ENCODE data around the gene TCEAL9. TPM values are rescaled to one million over a fixed set of nuclear protein-coding genes. Genes with fewer than 3 reads are reported as not detected.
A peak's percentile ranks its signal among the peaks of the same experiment; 100 is the strongest.

The TCEAL9 gene
- polyA plus RNA-seq, 1 donor (not counting 4 experiments of a cell fraction or from before 2014, with no cell fraction given): 104 TPM

DNA sequence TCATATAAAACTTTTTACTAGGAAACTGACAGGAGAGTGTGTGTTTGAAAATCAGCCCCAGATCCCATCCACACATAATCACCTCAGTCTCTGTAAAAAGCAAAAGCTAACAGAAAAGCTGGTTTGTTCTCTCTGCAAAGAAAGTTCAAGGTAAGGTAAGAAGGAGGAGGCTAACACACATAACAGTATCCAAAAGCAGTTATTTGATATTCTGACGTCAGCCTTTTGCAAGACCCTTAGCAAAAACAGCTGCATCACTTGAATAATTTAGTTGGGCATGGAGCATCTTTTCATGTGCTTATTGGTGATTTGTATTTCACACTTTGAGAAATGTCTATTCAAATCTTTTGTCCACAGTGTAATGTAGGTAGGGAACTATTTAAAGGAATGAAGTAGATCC, 5.5 kb downstream of the TCEAL9 start:
- H3K36me3 ChIP-seq (ENCODE audit: control insufficient read depth in 2 of 2, extremely low read depth in 1 of 2, insufficient read depth in 2 of 2, low read length in 2 of 2): no peaks in the 10 kb centered on the region
- H3K4me2 ChIP-seq (ENCODE audit: control insufficient read depth, extremely low read depth, insufficient read depth, low read depth, low read length): no peak overlapping the region
- H3K9me1 ChIP-seq (ENCODE audit: control insufficient read depth, extremely low read depth, insufficient read depth, low read length): no peaks in the 10 kb centered on the region
- no peaks in the 10 kb centered on the region for H3K9me3 ChIP-seq (ENCODE audit: control insufficient read depth, low read depth, low read length)
- DNase-seq (ENCODE audit: low read depth, low spot score) (no peak), FAIRE-seq (no peak)
- no peak overlapping the region for H3K4me3 ChIP-seq (ENCODE audit: control insufficient read depth in 2 of 3, extremely low read depth in 1 of 3, insufficient read depth in 2 of 3, low read depth in 1 of 3, low read length in 3 of 3)
- no peak overlapping the region for H2AFZ ChIP-seq (ENCODE audit: control insufficient read depth, low read length)
- no peaks in the 10 kb centered on the region for H3K27me3 ChIP-seq (ENCODE audit: control insufficient read depth, extremely low read depth, insufficient read depth, low read length)
- TF ChIP-seq CTCF (optimal IDR thresholded peaks at IDR 0.05 in 1 of 3, IDR thresholded peaks at IDR 0.05 in 1 of 3, conservative IDR thresholded peaks at IDR 0.05 in 1 of 3; ENCODE audit: extremely low read depth in 1 of 3, insufficient read depth in 2 of 3, low read length in 3 of 3) (no peak), EZH2 (IDR thresholded peaks at IDR 0.05; ENCODE audit: low read length) (no peak)
- no peak overlapping the region for H3K27ac ChIP-seq (ENCODE audit: control insufficient read depth, insufficient read depth, low read length)
- no peak overlapping the region for H3K9ac ChIP-seq (ENCODE audit: control insufficient read depth, extremely low read depth, insufficient read depth, low read length)
- H4K20me1 ChIP-seq (ENCODE audit: control insufficient read depth, extremely low read depth, insufficient read depth, low read length): no peaks in the 10 kb centered on the region
- no peaks in the 10 kb centered on the region for H3K4me1 ChIP-seq (ENCODE audit: control insufficient read depth, extremely low read depth, insufficient read depth, low read length)
- dilution Hi-C loops (cut with MboI; ENCODE audit: extremely low pct_ligation_motif_present, low sequenced_read_pairs): no loop called here
- H3K79me2 ChIP-seq (ENCODE audit: control insufficient read depth, insufficient read depth, low read length): peaks cover 6% of the 10 kb centered on the region

DNA sequence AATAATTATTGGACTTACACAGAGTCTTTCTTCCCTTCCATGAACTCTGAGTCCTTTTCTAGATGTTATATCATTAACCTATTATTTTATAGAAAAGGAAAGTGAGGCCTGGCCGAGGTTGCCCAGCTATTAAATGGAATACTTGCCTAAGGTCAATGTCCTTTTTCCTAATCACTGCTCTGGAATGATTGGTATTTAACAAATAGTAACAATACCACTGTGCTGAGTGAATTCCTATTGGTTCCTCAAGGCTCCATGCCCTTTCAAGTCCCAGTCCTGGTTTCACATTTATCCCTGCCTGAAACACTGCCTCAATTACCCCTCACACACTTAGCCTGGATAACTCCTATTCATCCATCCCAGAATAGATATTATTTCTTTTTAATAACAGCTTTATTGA, 6.2 kb downstream of the TCEAL9 start:
- H3K4me1 ChIP-seq (ENCODE audit: control insufficient read depth, extremely low read depth, insufficient read depth, low read length): peaks cover 5% of the 10 kb centered on the region
- no peaks in the 10 kb centered on the region for H3K27me3 ChIP-seq (ENCODE audit: control insufficient read depth, extremely low read depth, insufficient read depth, low read length)
- H2AFZ ChIP-seq (ENCODE audit: control insufficient read depth, low read length): no peak overlapping the region
- FAIRE-seq (peak; percentile 57), DNase-seq (ENCODE audit: low read depth, low spot score) (no peak)
- no peaks in the 10 kb centered on the region for H3K36me3 ChIP-seq (ENCODE audit: control insufficient read depth in 2 of 2, extremely low read depth in 1 of 2, insufficient read depth in 2 of 2, low read length in 2 of 2)
- H4K20me1 ChIP-seq (ENCODE audit: control insufficient read depth, extremely low read depth, insufficient read depth, low read length): no peaks in the 10 kb centered on the region
- no peak overlapping the region for H3K4me2 ChIP-seq (ENCODE audit: control insufficient read depth, extremely low read depth, insufficient read depth, low read depth, low read length)
- no peak overlapping the region for H3K4me3 ChIP-seq (ENCODE audit: control insufficient read depth in 2 of 3, extremely low read depth in 1 of 3, insufficient read depth in 2 of 3, low read depth in 1 of 3, low read length in 3 of 3)
- dilution Hi-C loops (cut with MboI; ENCODE audit: extremely low pct_ligation_motif_present, low sequenced_read_pairs): no loop called here
- H3K9me3 ChIP-seq (ENCODE audit: control insufficient read depth, low read depth, low read length): no peaks in the 10 kb centered on the region
- H3K9me1 ChIP-seq (ENCODE audit: control insufficient read depth, extremely low read depth, insufficient read depth, low read length): no peaks in the 10 kb centered on the region
- no peaks in the 10 kb centered on the region for H3K79me2 ChIP-seq (ENCODE audit: control insufficient read depth, insufficient read depth, low read length)
- TF ChIP-seq CTCF (optimal IDR thresholded peaks at IDR 0.05 in 1 of 3, IDR thresholded peaks at IDR 0.05 in 1 of 3, conservative IDR thresholded peaks at IDR 0.05 in 1 of 3; ENCODE audit: extremely low read depth in 1 of 3, insufficient read depth in 2 of 3, low read length in 3 of 3) (no peak), EZH2 (IDR thresholded peaks at IDR 0.05; ENCODE audit: low read length) (no peak)
- no peak overlapping the region for H3K27ac ChIP-seq (ENCODE audit: control insufficient read depth, insufficient read depth, low read length)
- H3K9ac ChIP-seq (ENCODE audit: control insufficient read depth, extremely low read depth, insufficient read depth, low read length): no peak overlapping the region
